GM21619 (cell line): ENCODE measurements around the gene CCDC60.

Experiments
- ATAC-seq: cut with Tn5 transposase; IDR thresholded peaks from one replicate; pipeline ENCODE4 v1.9.1; 2021; ENCODE audit not compliant: unreplicated experiment

The CCDC60 gene

DNA sequence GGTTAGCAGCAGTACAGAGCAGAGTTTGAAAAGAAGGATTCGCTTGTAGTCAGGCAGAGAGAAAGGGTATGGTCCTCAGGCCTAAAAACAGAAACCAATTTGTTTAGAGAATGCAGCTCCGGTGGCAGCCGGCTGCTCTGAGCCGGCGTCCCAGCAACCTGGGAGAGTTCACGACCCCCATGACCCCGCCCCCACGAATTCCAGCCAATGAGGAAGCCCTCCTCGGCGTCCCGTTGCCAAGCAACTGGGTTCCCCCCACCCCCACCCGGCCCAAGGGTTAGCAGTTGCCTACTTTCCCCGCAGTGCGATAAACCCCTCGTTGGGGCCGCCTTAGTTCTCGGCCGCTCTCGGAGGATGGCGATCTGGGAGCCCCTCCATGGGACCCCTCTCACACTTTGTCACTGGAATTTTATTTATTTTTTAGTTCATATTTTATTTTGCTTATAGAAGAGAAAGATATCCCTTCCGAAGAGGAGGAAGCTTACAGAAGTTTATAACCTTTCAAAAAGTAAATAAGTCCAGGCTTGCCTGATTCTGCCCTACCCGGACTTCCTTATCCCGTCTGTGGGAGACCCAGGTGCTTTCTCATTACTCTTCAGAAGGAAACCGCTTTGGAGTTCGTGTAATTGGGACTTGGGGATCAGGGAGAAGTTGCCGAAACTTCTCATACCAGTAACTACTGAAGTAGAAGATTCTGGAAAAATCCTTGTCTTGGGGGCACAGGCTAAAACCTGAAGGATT is at the start of gene CCDC60:
Gene CCDC60, plus strand, starts transcription at position 300 of the 741 bp plus-strand sequence. CDS start 448 bp downstream, outside the sequence.
- no peak for ATAC-seq

DNA sequence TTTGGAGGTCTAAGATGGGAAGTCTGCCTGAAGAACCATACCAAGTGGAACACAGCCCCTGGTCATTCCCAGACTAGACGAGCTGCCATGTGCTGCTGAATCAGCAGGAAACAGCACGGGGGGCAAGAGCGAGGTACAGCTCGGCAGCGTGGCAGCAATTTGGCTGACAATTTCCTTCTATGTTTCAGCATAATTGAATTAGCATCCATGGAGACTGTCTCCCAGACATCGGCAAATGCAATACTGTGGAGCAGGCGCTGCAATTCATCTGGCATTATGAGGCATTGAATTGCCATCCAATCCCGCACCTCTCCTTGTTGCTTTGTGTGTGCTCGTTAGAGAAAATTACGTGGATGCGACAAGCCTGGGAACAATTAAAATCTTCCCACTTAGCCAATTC is 46.0 kb upstream of the CCDC60 start:
- no peak for ATAC-seq

- no peak for ATAC-seq
Observed at GRCh38 chr12:119292893-119293630, 41.5 kb upstream of the CCDC60 start.

DNA sequence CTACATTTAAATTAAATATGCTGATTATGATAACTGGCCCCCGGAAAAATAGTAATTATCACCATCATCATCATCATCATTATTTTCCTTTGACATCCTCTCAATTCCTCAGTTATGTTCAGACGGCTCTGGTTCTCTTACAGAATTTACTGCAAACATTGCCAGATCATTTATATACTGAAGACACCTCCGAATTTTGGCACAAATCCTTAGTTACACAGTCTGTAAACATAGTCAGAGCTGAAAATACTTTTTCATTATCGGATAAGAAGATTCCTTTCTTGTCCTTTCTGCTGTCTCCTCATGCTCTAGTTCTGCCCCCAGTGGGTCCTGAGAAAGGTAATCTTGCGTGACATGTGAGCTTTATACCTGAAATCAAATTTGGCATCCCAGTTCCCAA is 40.3 kb upstream of the CCDC60 start:
- no peak for ATAC-seq

DNA sequence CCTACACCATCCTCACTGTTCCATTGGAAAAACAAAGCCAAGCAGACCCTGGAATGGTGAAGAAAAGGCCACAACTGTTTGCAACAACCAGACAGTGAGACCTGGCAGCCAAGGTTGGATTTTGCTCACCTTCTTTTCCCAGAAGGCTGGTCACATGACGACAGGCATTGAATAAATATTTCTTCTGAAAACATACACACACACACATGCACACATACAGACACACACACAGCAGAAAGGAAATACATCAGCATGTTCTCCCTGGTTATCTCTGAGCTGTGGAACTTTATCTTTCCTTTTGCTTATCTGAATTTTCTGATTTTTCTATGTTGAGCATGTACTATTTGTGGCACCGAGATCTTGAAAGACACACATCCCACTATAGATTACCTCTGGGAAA is 38.0 kb upstream of the CCDC60 start:
- ATAC-seq = no peak

DNA sequence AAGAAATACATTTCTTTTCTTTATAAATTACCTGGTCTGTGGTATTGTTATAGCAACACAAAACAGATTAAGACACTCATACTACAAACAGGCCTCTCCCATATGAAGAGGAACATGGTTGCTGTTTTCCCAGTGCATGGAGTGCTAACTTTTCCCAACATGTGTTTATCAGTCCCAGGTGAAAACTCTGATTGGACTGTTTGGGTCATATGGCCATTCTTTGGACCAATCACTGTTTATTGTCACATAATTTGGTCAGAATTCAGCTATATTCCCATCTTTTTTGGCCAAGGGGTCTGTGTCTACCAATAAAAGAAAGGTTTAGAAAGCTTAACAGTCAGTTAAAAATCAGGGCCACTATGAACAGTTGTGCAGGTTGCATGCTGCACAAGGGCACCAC is 35.4 kb upstream of the CCDC60 start:
- ATAC-seq = no peak

DNA sequence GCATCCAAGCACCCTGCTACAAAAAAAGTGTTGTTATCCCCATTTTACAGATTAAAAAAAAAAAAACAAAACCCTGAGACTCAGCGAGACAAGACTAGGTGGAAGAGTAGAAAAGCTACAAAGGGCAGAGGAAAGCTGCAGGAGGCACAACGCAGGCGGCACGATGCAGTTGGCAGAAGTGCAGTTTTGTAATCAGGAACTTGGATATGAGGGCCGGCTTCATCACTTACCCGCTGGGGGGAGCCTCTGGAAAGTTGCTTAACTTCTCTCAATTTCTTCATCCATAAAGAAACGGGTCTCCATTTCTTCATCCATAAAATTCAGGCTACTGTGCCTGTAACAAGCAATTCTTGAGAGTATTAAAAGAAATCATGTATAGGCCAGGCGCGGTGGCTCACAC is 33.1 kb upstream of the CCDC60 start:
- no peak for ATAC-seq

DNA sequence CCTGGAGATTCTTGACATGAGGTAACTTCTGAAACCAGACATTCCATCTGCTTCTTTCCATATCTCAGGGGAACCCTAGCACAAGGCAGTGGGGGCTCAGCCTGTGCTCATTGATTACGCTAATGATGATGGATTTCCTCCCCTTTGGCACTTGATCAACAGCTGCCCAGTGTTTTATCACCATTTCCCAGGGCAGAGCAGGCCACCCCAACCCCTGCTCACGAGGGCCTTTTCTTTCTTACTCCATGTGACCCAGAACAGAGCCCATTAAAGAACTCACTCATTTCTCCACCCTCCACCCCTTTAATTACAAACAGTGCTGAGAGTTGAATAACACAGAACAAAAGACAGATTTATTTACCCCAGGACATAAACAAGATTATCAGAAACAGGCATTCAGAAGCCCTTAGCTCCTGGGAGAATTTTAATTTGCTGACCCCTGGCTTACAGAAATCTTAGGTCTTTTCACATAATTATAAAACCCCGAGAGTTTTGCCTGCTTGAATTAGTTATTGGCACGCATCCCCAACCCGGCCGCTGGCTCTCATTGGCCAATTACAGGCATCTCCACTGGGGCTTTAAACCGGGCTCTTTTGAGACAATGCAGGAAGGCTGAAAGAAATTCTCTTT is 32.0 kb upstream of the CCDC60 start:
- no peak for ATAC-seq

DNA sequence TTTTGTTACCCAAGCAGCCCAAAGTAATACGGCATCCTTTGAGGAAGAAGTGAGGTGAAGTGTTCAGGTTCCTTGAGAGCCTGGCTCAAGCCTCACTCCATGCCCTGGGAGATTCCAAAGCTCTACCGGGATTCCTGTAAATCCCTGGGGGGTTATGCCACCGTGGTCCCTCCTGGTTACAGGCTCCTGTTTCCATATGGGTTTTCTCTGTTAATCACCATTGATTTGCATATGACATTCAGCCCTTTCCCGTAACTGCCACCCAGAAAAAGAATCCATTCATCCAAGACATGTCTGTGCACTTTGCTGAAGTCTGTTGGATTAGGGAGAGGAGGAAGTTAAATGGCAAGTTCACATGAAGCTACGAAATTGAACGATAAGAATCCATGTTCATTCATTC is 27.9 kb upstream of the CCDC60 start:
- no peak for ATAC-seq

- no peak for ATAC-seq
Observed at GRCh38 chr12:119307747-119308146, 26.8 kb upstream of the CCDC60 start.

- ATAC-seq = no peak
Observed at GRCh38 chr12:119308708-119309456, 25.6 kb upstream of the CCDC60 start.

- no peak for ATAC-seq
Observed at GRCh38 chr12:119311878-119312277, 22.7 kb upstream of the CCDC60 start.

- no peak for ATAC-seq
Observed at GRCh38 chr12:119312904-119313303, 21.6 kb upstream of the CCDC60 start.

DNA sequence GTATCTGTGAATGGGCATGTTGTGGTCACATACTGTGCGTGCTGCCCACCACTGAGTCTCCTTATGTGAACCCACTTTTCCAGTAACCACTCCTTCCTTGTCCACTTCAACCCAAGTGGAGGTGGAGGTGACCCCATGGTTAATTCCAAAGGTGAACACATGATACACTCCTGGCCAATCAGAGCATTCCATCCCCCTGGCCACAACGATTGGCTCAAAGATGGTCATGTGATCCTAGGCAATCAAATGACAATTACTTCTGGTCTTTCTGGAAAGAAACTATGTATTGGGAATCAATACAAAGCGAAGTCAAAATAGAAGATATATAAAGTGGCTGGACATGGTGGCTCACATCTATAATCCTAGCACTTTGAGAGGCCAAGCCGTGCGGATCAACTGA is 20.2 kb upstream of the CCDC60 start:
- ATAC-seq = no peak

DNA sequence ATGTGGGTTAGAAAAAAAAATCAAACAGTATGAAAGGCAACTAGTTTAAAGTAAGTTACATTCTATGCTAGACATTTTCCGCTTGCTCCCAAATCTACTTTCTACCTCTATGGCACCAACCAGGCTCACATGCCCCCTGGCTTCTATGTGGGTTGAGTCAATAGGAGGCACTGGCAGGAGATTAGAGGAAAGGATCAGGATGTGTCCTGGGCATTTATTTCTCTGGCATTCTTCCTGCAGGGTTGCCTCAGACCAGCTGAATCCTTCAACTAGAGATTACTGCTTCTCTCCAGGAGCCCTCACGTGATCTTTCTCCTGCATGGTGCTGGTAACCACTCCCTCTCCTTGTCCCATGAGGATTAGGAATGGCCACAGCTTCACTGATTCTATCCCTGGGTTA is 14.9 kb upstream of the CCDC60 start:
- ATAC-seq = no peak

GRCh38 chr12:119320678-119321077 is 13.9 kb upstream of the CCDC60 start:
- no peak for ATAC-seq

DNA sequence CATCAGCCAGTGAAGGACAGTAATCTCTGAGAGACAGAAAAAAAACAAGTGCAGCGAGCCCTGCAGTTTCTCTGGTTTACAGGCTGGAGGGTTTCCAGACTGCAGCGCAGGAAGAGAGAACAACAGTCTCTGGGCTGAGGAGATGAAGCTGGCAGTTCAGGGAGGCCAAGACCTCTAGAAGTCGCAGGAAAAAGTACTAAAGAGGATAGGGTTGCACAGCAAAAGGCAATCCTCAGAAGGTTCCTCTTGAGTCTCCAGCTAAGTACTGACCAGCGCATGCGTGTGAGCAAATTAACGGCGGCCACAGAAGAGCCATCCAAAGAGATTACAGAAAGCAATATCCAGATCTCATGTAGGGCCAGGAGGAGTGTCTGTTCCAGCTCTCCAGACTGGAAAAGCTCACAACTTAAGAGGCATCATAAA is 12.2 kb upstream of the CCDC60 start:
- ATAC-seq = no peak

DNA sequence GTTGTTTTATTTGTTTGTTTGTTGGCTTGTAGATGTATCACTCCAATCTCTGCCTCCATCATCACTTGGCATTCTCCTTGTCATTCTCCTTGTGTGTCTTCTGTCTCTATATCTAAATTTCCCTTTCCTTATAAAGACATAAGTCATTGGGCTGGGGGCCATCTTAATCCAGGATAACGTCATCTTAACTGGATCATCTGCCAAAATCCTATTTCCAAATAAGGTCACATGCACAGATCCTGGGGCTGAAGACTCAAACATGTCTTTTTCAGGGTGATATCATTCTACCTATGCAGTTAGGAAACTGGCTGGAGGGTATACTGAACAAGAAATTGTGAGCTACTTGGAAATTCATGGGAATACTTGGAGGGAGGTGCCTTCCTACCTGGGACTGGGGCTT is 8.7 kb upstream of the CCDC60 start:
- no peak for ATAC-seq

GRCh38 chr12:119326341-119326740 is 8.2 kb upstream of the CCDC60 start:
- ATAC-seq = no peak

- no peak for ATAC-seq
Observed at GRCh38 chr12:119327471-119327870, 7.1 kb upstream of the CCDC60 start.

- no peak for ATAC-seq
Observed at GRCh38 chr12:119328111-119328510, 6.4 kb upstream of the CCDC60 start.
